Measurements from ENCODE around the gene CNTNAP2. TPM values are rescaled to one million over a fixed set of nuclear protein-coding genes. Genes with fewer than 3 reads are reported as not detected.
"Not testable (repeated sequence)": the region's sequence is repeated elsewhere in the genome, so short reads cannot be mapped to it uniquely, and the experiment has no call there.

CNTNAP2 gene
- total RNA-seq, 1 donor from 2014 or later, result 110 TPM

- no peak for DNase-seq (ENCODE audit: low spot score in 2 of 2)
- FAIRE-seq, result no peak
These were observed 2286.9 kb downstream of the CNTNAP2 start for GRCh38 chr7:148403466-148403993.

GRCh38 chr7:148408307-148408706, 2291.7 kb downstream of the CNTNAP2 start:
- FAIRE-seq (no peak), DNase-seq (ENCODE audit: low spot score in 2 of 2) (no peak)

- DNase-seq (ENCODE audit: low spot score in 2 of 2), result no peak
- no peak for FAIRE-seq
These were observed 2294.3 kb downstream of the CNTNAP2 start for GRCh38 chr7:148410905-148411304.

- no peak for DNase-seq (ENCODE audit: low spot score in 2 of 2)
- no peak for FAIRE-seq
These were observed 2296.1 kb downstream of the CNTNAP2 start for GRCh38 chr7:148412691-148413090.

GRCh38 chr7:148419856-148420832, 2303.5 kb downstream of the CNTNAP2 start:
- no peak for FAIRE-seq
- no peak for DNase-seq (ENCODE audit: low spot score in 2 of 2)

- no peak for DNase-seq (ENCODE audit: low spot score in 2 of 2)
- no peak for FAIRE-seq
These were observed 2305.4 kb downstream of the CNTNAP2 start for GRCh38 chr7:148422030-148422429.

GRCh38 chr7:148426393-148426792, 2309.8 kb downstream of the CNTNAP2 start:
- FAIRE-seq; DNase-seq (ENCODE audit: low spot score in 2 of 2): not testable (repeated sequence)

- FAIRE-seq, result not testable (repeated sequence)
These were observed 2314.1 kb downstream of the CNTNAP2 start for GRCh38 chr7:148430690-148431089.

GRCh38 chr7:148433521-148434180, 2317.1 kb downstream of the CNTNAP2 start:
- DNase-seq (ENCODE audit: low spot score in 2 of 2), result no peak
- no peak for FAIRE-seq

More at GRCh38 chr7:148430690-148431089, 2314.1 kb downstream of the CNTNAP2 start:
- not testable (repeated sequence) for DNase-seq (ENCODE audit: low spot score in 2 of 2)

GRCh38 chr7:148434181-148434757, 2317.7 kb downstream of the CNTNAP2 start:
- DNase-seq (ENCODE audit: low spot score in 2 of 2), result no peak
- FAIRE-seq, result no peak

GRCh38 chr7:148434887-148435286, 2318.3 kb downstream of the CNTNAP2 start:
- no peak for DNase-seq (ENCODE audit: low spot score in 2 of 2)
- no peak for FAIRE-seq

- FAIRE-seq (no peak), DNase-seq (ENCODE audit: low spot score in 2 of 2) (no peak)
These were observed 2319.1 kb downstream of the CNTNAP2 start for GRCh38 chr7:148435715-148436114.

GRCh38 chr7:148436135-148436534, 2319.5 kb downstream of the CNTNAP2 start:
- no peak for DNase-seq (ENCODE audit: low spot score in 2 of 2)
- no peak for FAIRE-seq

- no peak for DNase-seq (ENCODE audit: low spot score in 2 of 2)
- no peak for FAIRE-seq
These were observed 2320.0 kb downstream of the CNTNAP2 start for GRCh38 chr7:148436571-148436970.

GRCh38 chr7:148437043-148437442, 2320.4 kb downstream of the CNTNAP2 start:
- DNase-seq (ENCODE audit: low spot score in 2 of 2) (no peak), FAIRE-seq (no peak)

GRCh38 chr7:148442141-148442655, 2325.6 kb downstream of the CNTNAP2 start:
- DNase-seq (ENCODE audit: low spot score in 2 of 2) (no peak), FAIRE-seq (no peak)

- DNase-seq (ENCODE audit: low spot score in 2 of 2), result no peak
- no peak for FAIRE-seq
These were observed 2326.3 kb downstream of the CNTNAP2 start for GRCh38 chr7:148442933-148443332.

GRCh38 chr7:148445260-148446044, 2328.9 kb downstream of the CNTNAP2 start:
- no peak for FAIRE-seq
- DNase-seq (ENCODE audit: low spot score in 2 of 2), result no peak

GRCh38 chr7:148447221-148447849, 2330.7 kb downstream of the CNTNAP2 start:
- no peak for FAIRE-seq

More at GRCh38 chr7:148447221-148447849, 2330.7 kb downstream of the CNTNAP2 start:
- DNase-seq (ENCODE audit: low spot score in 2 of 2), result no peak

Measured in frontal cortex (tissue), 4 donors.